HepG2 (cell line): ENCODE measurements around the gene AGAP1. TPM values are rescaled to one million over a fixed set of nuclear protein-coding genes. Genes with fewer than 3 reads are reported as not detected.

Source experiments
- ATAC-seq: fragments of 200-7000 bp; cut with Tn5 transposase; 3 replicates; pipeline ENCODE4 v1.9.1; 2020; ENCODE audit warnings: mild to moderate bottlenecking, moderate library complexity
- BruUV-seq: library from RNA; stranded (reverse); fragments of 400-500 nt; replicated peaks from 2 replicates; lab custom pipeline; 2021; lab: Mats Ljungman, UMichigan
- CTCF ChIA-PET: fragments of 300-600 bp; formaldehyde crosslinking; extraction: SDS; loops from one replicate; lab custom pipeline; 2021; ENCODE audit warnings: low total read pairs, inconsistent platforms, low intra/inter-chr PET ratio; lab: Yijun Ruan, JAX
- POLR2A ChIA-PET: fragments of 350-600 bp; sonication (Branson Sonifier 250); formaldehyde crosslinking; loops from one replicate; lab custom pipeline; 2020; ENCODE audit warnings: antibody characterized with exemption, inconsistent platforms; lab: Yijun Ruan, JAX
- DNase-seq: peaks from one replicate; pipeline ENCODE4 v3.0.0-alpha.2; 2015; ENCODE audit warnings: low spot score
- FAIRE-seq: peaks from 3 replicates; lab custom pipeline; 2011; peaks lifted over from hg19 to GRCh38; lab: Jason Lieb, UNC
- H2AFZ ChIP-seq: one replicate; pipeline ENCODE4 v1.6.1; 2011; ENCODE audit warnings: low read length, inconsistent platforms
- H3K27ac ChIP-seq: fragments of 300-600 bp; 3 replicates; pipeline ENCODE4 v1.8.0; 2011; ENCODE audit warnings: mixed run types, mild to moderate bottlenecking, mixed read lengths, low read length, inconsistent platforms; ENCODE audit not compliant: insufficient read depth; ENCODE audit errors: extremely low read length
- H3K27me3 ChIP-seq, 2 experiments: fragments of 200-600 bp in 1 of 2; 2 replicates in 1 of 2; 3 replicates in 1 of 2; pipeline versions ENCODE4 v1.6.0 to v1.8.0; 2011; ENCODE audit warnings: low read length in 2 of 2, mild to moderate bottlenecking in 2 of 2, moderate library complexity in 2 of 2, inconsistent platforms in 1 of 2; ENCODE audit not compliant: insufficient read depth in 2 of 2, control insufficient read depth in 1 of 2
- H3K36me3 ChIP-seq, 2 experiments: fragments of 200-600 bp in 1 of 2; replicated peaks in 1 of 2; 2 replicates in 1 of 2; 3 replicates in 1 of 2; pipeline versions ENCODE4 v1.5.1 to v1.8.0; 2011; ENCODE audit warnings: low read length in 2 of 2, inconsistent platforms in 1 of 2; ENCODE audit not compliant: insufficient read depth in 2 of 2, control insufficient read depth in 1 of 2
- H3K4me1 ChIP-seq: 2 replicates; pipeline ENCODE4 v1.5.1; 2012; ENCODE audit warnings: low read length, inconsistent platforms; ENCODE audit not compliant: insufficient read depth
- H3K4me2 ChIP-seq: 2 replicates; pipeline ENCODE4 v1.6.0; 2011; ENCODE audit warnings: low read depth, low read length, inconsistent platforms
- H3K4me3 ChIP-seq, 3 experiments: fragments of 200-600 bp in 1 of 3; sonication (generic), shearing (Covaris generic) in 1 of 3; replicated peaks in 1 of 3; 2 replicates each; pipeline ENCODE4 v1.5.1; 2011 to 2016; ENCODE audit warnings: low read length in 3 of 3, inconsistent platforms in 2 of 3, low read depth in 2 of 3, mild to moderate bottlenecking in 2 of 3, control low read depth in 1 of 3, mixed read lengths in 1 of 3; ENCODE audit not compliant: insufficient read depth in 1 of 3
- H3K79me2 ChIP-seq: one replicate; pipeline ENCODE4 v1.6.1; 2011; ENCODE audit warnings: low read length, inconsistent platforms; ENCODE audit not compliant: insufficient read depth
- H3K9ac ChIP-seq: 2 replicates; pipeline ENCODE4 v1.6.0; 2011; ENCODE audit warnings: mild to moderate bottlenecking, low read depth, low read length, inconsistent platforms; ENCODE audit not compliant: insufficient read depth
- H3K9me3 ChIP-seq: 2 replicates; pipeline ENCODE4 v1.5.1; 2012; ENCODE audit warnings: mild to moderate bottlenecking, low read length
- H4K20me1 ChIP-seq: 2 replicates; pipeline ENCODE4 v1.6.0; 2011; ENCODE audit warnings: inconsistent platforms, mild to moderate bottlenecking, low read length, moderate library complexity; ENCODE audit not compliant: insufficient read depth
- ATF1 ChIP-seq: IDR thresholded peaks from 2 replicates; pipeline ENCODE4 v1.6.1; 2016; ENCODE audit warnings: mild to moderate bottlenecking, control low read depth
- CEBPZ ChIP-seq: IDR thresholded peaks from 2 replicates; pipeline ENCODE4 v1.6.1; 2012; ENCODE audit warnings: low read length, improper control_type of control experiment
- CHD4 ChIP-seq: fragments of 200-600 bp; sonication (generic); IDR thresholded peaks from 2 replicates; pipeline ENCODE4 v1.7.0; 2017; ENCODE audit warnings: mild to moderate bottlenecking, low read length, borderline replicate concordance
- FOXO1 ChIP-seq: sonication (generic); formaldehyde crosslinking; IDR thresholded peaks from 2 replicates; pipeline ENCODE4 v1.4.0; 2020; ENCODE audit warnings: missing genetic modification reagents
- PAF1 ChIP-seq: IDR thresholded peaks from 2 replicates; pipeline ENCODE4 v1.6.1; 2016; ENCODE audit warnings: missing genetic modification reagents, missing compliant biosample characterization
- RFX5 ChIP-seq: IDR thresholded peaks from 2 replicates; pipeline ENCODE4 v1.6.1; 2011; ENCODE audit warnings: low read depth, low read length, improper control_type of control experiment
- TCF7L2 ChIP-seq: IDR thresholded peaks from 2 replicates; pipeline ENCODE4 v1.6.1; 2011; ENCODE audit warnings: mild to moderate bottlenecking, low read depth, low read length, moderate library complexity
- ZNF143 ChIP-seq: sonication (generic); formaldehyde crosslinking; IDR thresholded peaks from 2 replicates; pipeline ENCODE4 v1.4.0; 2020; ENCODE audit warnings: missing genetic modification reagents
- ZNF687 ChIP-seq: sonication (generic); formaldehyde crosslinking; IDR thresholded peaks from 2 replicates; pipeline ENCODE4 v1.5.1; 2020; ENCODE audit warnings: mild to moderate bottlenecking, missing genetic modification reagents, moderate library complexity
- WGBS: methylation state at CpG from one replicate; pipeline ENCODE4 v1.1.6; 2017; ENCODE audit warnings: low lambda C conversion rate; 5-methylcytosine and 5-hydroxymethylcytosine counted together
- in situ Hi-C: cut with HindIII; loops from 2 replicates; pipeline ENCODE4 v1.10.0; 2017; ENCODE audit warnings: low pct_unique_long_range_greater_than_20kb; ENCODE audit not compliant: extremely low pct_ligation_motif_present
- intact Hi-C: fragments of 100-400 bp; cut with micrococcal nuclease; formaldehyde crosslinking; loops from one replicate; pipeline ENCODE4 v1.10.0; 2022; ENCODE audit not compliant: unreplicated experiment
- polyA plus RNA-seq, 8 experiments: library from polyadenylated mRNA; depleted of rRNA in 3 of 8; stranded (reverse) in 7 of 8; unstranded in 1 of 8; fragments of >200 nt; fragmentation: Illumina TruSeq in 4 of 8; extraction: Trizol in 4 of 8; gene quantifications; 2 replicates each; pipeline versions ENCODE4 v1.2.1 to v1.2.3, GENCODE V29; 2011 to 2016; ENCODE audit warnings: low read depth in 4 of 8, missing spikeins in 1 of 8, mixed read lengths in 1 of 8; ENCODE audit not compliant: insufficient read depth in 1 of 8
- total RNA-seq, 5 experiments: library from RNA; depleted of rRNA; stranded (reverse); fragments of >200 nt; fragmentation: Illumina TruSeq; extraction: Trizol; gene quantifications; 2 replicates each; pipeline ENCODE4 v1.2.3, GENCODE V29; 2016; ENCODE audit warnings: low read depth in 1 of 5

Gene AGAP1
- total and polyA plus RNA-seq, 2 of the 13 experiments (the other 11 are each of a cell fraction or from before 2014, with no cell fraction given): 21.2 to 32.7 TPM

GRCh38 chr2:235546151-235546435, 52.2 kb downstream of the AGAP1 start (continued):
- no peak for TF ChIP-seq CEBPZ
- no peak for TF ChIP-seq CHD4
- no peak for TF ChIP-seq RFX5
- no peak for TF ChIP-seq TCF7L2
- no peak for TF ChIP-seq ZNF143 (CRISPR knock-in tag)
- no peak for TF ChIP-seq FOXO1 (CRISPR knock-in tag)
- TF ChIP-seq PAF1 (CRISPR knock-in tag): no peak

- ChIA-PET POLR2A (no interaction called here), CTCF (no interaction called here)
- ATAC-seq (no peak), DNase-seq (no peak), FAIRE-seq (no peak)
- peaks cover 66% of the 10 kb centered on the region for H3K4me1 ChIP-seq
- H2AFZ ChIP-seq: no peak overlapping the region
- H3K27me3 ChIP-seq: no peaks in the 10 kb centered on the region
- WGBS: 83% methylated on average over 9 of the region's 9 CpGs
- no peaks in the 10 kb centered on the region for H3K36me3 ChIP-seq
- peaks cover 71% of the 10 kb centered on the region for H3K79me2 ChIP-seq
- no peak overlapping the region for H3K4me2 ChIP-seq
- in situ Hi-C loops (no loop called here), intact Hi-C loops (no loop called here)
- H3K27ac ChIP-seq: no peak overlapping the region
- no TSS peak for BruUV-seq
- H4K20me1 ChIP-seq: peaks cover 15% of the 10 kb centered on the region
- TF ChIP-seq ATF1 (no peak), ZNF687 (CRISPR knock-in tag) (peak; percentile 18; the same call in 1 of the 2 replicates)
- no peak overlapping the region for H3K9ac ChIP-seq
- no peaks in the 10 kb centered on the region for H3K9me3 ChIP-seq
- no peak overlapping the region for H3K4me3 ChIP-seq
These were observed 52.6 kb downstream of the AGAP1 start for GRCh38 chr2:235546436-235546835.
